HepG2 (cell line): ENCODE results near the gene HTR3B. TPM values are rescaled to one million over a fixed set of nuclear protein-coding genes. Genes with fewer than 3 reads are reported as not detected.

ENCODE experiments used
- ATAC-seq: fragments of 200-7000 bp; cut with Tn5 transposase; 3 replicates; pipeline ENCODE4 v1.9.1; 2020; ENCODE audit warnings: mild to moderate bottlenecking, moderate library complexity
- BruUV-seq: library from RNA; stranded (reverse); fragments of 400-500 nt; replicated peaks from 2 replicates; lab custom pipeline; 2021; lab: Mats Ljungman, UMichigan
- CTCF ChIA-PET: fragments of 300-600 bp; formaldehyde crosslinking; extraction: SDS; loops from one replicate; lab custom pipeline; 2021; ENCODE audit warnings: low total read pairs, inconsistent platforms, low intra/inter-chr PET ratio; lab: Yijun Ruan, JAX
- POLR2A ChIA-PET: fragments of 350-600 bp; sonication (Branson Sonifier 250); formaldehyde crosslinking; loops from one replicate; lab custom pipeline; 2020; ENCODE audit warnings: antibody characterized with exemption, inconsistent platforms; lab: Yijun Ruan, JAX
- DNase-seq: peaks from one replicate; pipeline ENCODE4 v3.0.0-alpha.2; 2015; ENCODE audit warnings: low spot score
- FAIRE-seq: peaks from 3 replicates; lab custom pipeline; 2011; peaks lifted over from hg19 to GRCh38; lab: Jason Lieb, UNC
- H2AFZ ChIP-seq: one replicate; pipeline ENCODE4 v1.6.1; 2011; ENCODE audit warnings: low read length, inconsistent platforms
- H3K27ac ChIP-seq: fragments of 300-600 bp; 3 replicates; pipeline ENCODE4 v1.8.0; 2011; ENCODE audit warnings: mixed run types, mild to moderate bottlenecking, mixed read lengths, low read length, inconsistent platforms; ENCODE audit not compliant: insufficient read depth; ENCODE audit errors: extremely low read length
- H3K27me3 ChIP-seq, 2 experiments: fragments of 200-600 bp in 1 of 2; 2 replicates in 1 of 2; 3 replicates in 1 of 2; pipeline versions ENCODE4 v1.6.0 to v1.8.0; 2011; ENCODE audit warnings: low read length in 2 of 2, mild to moderate bottlenecking in 2 of 2, moderate library complexity in 2 of 2, inconsistent platforms in 1 of 2; ENCODE audit not compliant: insufficient read depth in 2 of 2, control insufficient read depth in 1 of 2
- H3K36me3 ChIP-seq, 2 experiments: fragments of 200-600 bp in 1 of 2; replicated peaks in 1 of 2; 2 replicates in 1 of 2; 3 replicates in 1 of 2; pipeline versions ENCODE4 v1.5.1 to v1.8.0; 2011; ENCODE audit warnings: low read length in 2 of 2, inconsistent platforms in 1 of 2; ENCODE audit not compliant: insufficient read depth in 2 of 2, control insufficient read depth in 1 of 2
- H3K4me1 ChIP-seq: 2 replicates; pipeline ENCODE4 v1.5.1; 2012; ENCODE audit warnings: low read length, inconsistent platforms; ENCODE audit not compliant: insufficient read depth
- H3K4me2 ChIP-seq: 2 replicates; pipeline ENCODE4 v1.6.0; 2011; ENCODE audit warnings: low read depth, low read length, inconsistent platforms
- H3K4me3 ChIP-seq, 3 experiments: fragments of 200-600 bp in 1 of 3; sonication (generic), shearing (Covaris generic) in 1 of 3; replicated peaks in 1 of 3; 2 replicates each; pipeline ENCODE4 v1.5.1; 2011 to 2016; ENCODE audit warnings: low read length in 3 of 3, inconsistent platforms in 2 of 3, low read depth in 2 of 3, mild to moderate bottlenecking in 2 of 3, control low read depth in 1 of 3, mixed read lengths in 1 of 3; ENCODE audit not compliant: insufficient read depth in 1 of 3
- H3K79me2 ChIP-seq: one replicate; pipeline ENCODE4 v1.6.1; 2011; ENCODE audit warnings: low read length, inconsistent platforms; ENCODE audit not compliant: insufficient read depth
- H3K9ac ChIP-seq: 2 replicates; pipeline ENCODE4 v1.6.0; 2011; ENCODE audit warnings: mild to moderate bottlenecking, low read depth, low read length, inconsistent platforms; ENCODE audit not compliant: insufficient read depth
- H3K9me3 ChIP-seq: 2 replicates; pipeline ENCODE4 v1.5.1; 2012; ENCODE audit warnings: mild to moderate bottlenecking, low read length
- H4K20me1 ChIP-seq: 2 replicates; pipeline ENCODE4 v1.6.0; 2011; ENCODE audit warnings: inconsistent platforms, mild to moderate bottlenecking, low read length, moderate library complexity; ENCODE audit not compliant: insufficient read depth
- ATF1 ChIP-seq: IDR thresholded peaks from 2 replicates; pipeline ENCODE4 v1.6.1; 2016; ENCODE audit warnings: mild to moderate bottlenecking, control low read depth
- ATF7 ChIP-seq, 2 experiments: fragments of 450-650 bp in 1 of 2; sonication (generic) in 1 of 2; formaldehyde crosslinking in 1 of 2; IDR thresholded peaks; 2 replicates each; pipeline versions ENCODE4 v1.4.0 to v1.6.1; 2016 to 2020; ENCODE audit warnings: antibody characterized with exemption in 1 of 2, mild to moderate bottlenecking in 1 of 2, missing genetic modification reagents in 1 of 2
- DZIP1 ChIP-seq: sonication (generic); formaldehyde crosslinking; IDR thresholded peaks from 2 replicates; pipeline ENCODE4 v1.5.0; 2020; ENCODE audit warnings: mild to moderate bottlenecking, missing genetic modification reagents
- HNRNPL ChIP-seq: fragments of 200-400 bp; formaldehyde crosslinking; IDR thresholded peaks from 2 replicates; pipeline ENCODE4 v1.6.1; 2017; ENCODE audit warnings: mild to moderate bottlenecking, low read depth, low read length
- MYC ChIP-seq: sonication (generic); formaldehyde crosslinking; IDR thresholded peaks from 2 replicates; pipeline ENCODE4 v1.9.0; 2021; ENCODE audit warnings: missing genetic modification reagents, borderline replicate concordance
- PBX2 ChIP-seq: IDR thresholded peaks from 2 replicates; pipeline ENCODE4 v1.6.1; 2016; ENCODE audit warnings: control low read depth
- SP2 ChIP-seq: sonication (generic); formaldehyde crosslinking; IDR thresholded peaks from 2 replicates; pipeline ENCODE4 v1.5.1; 2020; ENCODE audit warnings: mild to moderate bottlenecking, missing genetic modification reagents
- SYNCRIP ChIP-seq: fragments of 200-400 bp; formaldehyde crosslinking; IDR thresholded peaks from 2 replicates; pipeline ENCODE4 v1.6.1; 2018; ENCODE audit warnings: mild to moderate bottlenecking, low read depth, low read length; ENCODE audit not compliant: insufficient read depth
- TFAP4 ChIP-seq: sonication (generic); IDR thresholded peaks from 2 replicates; pipeline ENCODE4 v1.6.1; 2016; ENCODE audit warnings: low read depth, borderline replicate concordance
- ZNF280B ChIP-seq: sonication (generic); formaldehyde crosslinking; IDR thresholded peaks from 2 replicates; pipeline ENCODE4 v1.5.0; 2020; ENCODE audit warnings: missing genetic modification reagents, mild to moderate bottlenecking, borderline replicate concordance
- ZNF549 ChIP-seq: sonication (generic); formaldehyde crosslinking; IDR thresholded peaks from 2 replicates; pipeline ENCODE4 v1.5.0; 2020; ENCODE audit warnings: missing genetic modification reagents
- ZNF674 ChIP-seq: sonication (generic); formaldehyde crosslinking; IDR thresholded peaks from 2 replicates; pipeline ENCODE4 v1.5.0; 2020; ENCODE audit warnings: low read depth, mild to moderate bottlenecking, missing genetic modification reagents
- WGBS: methylation state at CpG from one replicate; pipeline ENCODE4 v1.1.6; 2017; ENCODE audit warnings: low lambda C conversion rate; 5-methylcytosine and 5-hydroxymethylcytosine counted together
- in situ Hi-C: cut with HindIII; loops from 2 replicates; pipeline ENCODE4 v1.10.0; 2017; ENCODE audit warnings: low pct_unique_long_range_greater_than_20kb; ENCODE audit not compliant: extremely low pct_ligation_motif_present
- intact Hi-C: fragments of 100-400 bp; cut with micrococcal nuclease; formaldehyde crosslinking; loops from one replicate; pipeline ENCODE4 v1.10.0; 2022; ENCODE audit not compliant: unreplicated experiment
- polyA plus RNA-seq, 8 experiments: library from polyadenylated mRNA; depleted of rRNA in 3 of 8; stranded (reverse) in 7 of 8; unstranded in 1 of 8; fragments of >200 nt; fragmentation: Illumina TruSeq in 4 of 8; extraction: Trizol in 4 of 8; gene quantifications; 2 replicates each; pipeline versions ENCODE4 v1.2.1 to v1.2.3, GENCODE V29; 2011 to 2016; ENCODE audit warnings: low read depth in 4 of 8, missing spikeins in 1 of 8, mixed read lengths in 1 of 8; ENCODE audit not compliant: insufficient read depth in 1 of 8
- total RNA-seq, 5 experiments: library from RNA; depleted of rRNA; stranded (reverse); fragments of >200 nt; fragmentation: Illumina TruSeq; extraction: Trizol; gene quantifications; 2 replicates each; pipeline ENCODE4 v1.2.3, GENCODE V29; 2016; ENCODE audit warnings: low read depth in 1 of 5

HTR3B gene
- total and polyA plus RNA-seq, 2 of the 13 experiments (the other 11 are each of a cell fraction or from before 2014, with no cell fraction given): 0.09 to 1.7 TPM

- H3K79me2 ChIP-seq: no peaks in the 10 kb centered on the region
- POLR2A ChIA-PET: interaction anchor here (2.4 kb wide), 1 partner anchor 19 kb away, joined by 16 read pairs; the partner anchor contains the start of gene USP28
- BruUV-seq: no TSS peak
- FAIRE-seq (no peak), ATAC-seq (no peak), DNase-seq (no peak)
- no peaks in the 10 kb centered on the region for H4K20me1 ChIP-seq
- H2AFZ ChIP-seq: no peak overlapping the region
- no peak overlapping the region for H3K27ac ChIP-seq
- in situ Hi-C loops (no loop called here), intact Hi-C loops (no loop called here)
- WGBS: 30% methylated on average over 9 of the region's 9 CpGs
- no peak overlapping the region; the same call in 1 of the 2 replicates for H3K4me2 ChIP-seq
- no peak overlapping the region for H3K4me3 ChIP-seq
- no peak overlapping the region for H3K9ac ChIP-seq
- H3K27me3 ChIP-seq: no peaks in the 10 kb centered on the region; a peak in 1 of 5 replicates
- H3K36me3 ChIP-seq: no peaks in the 10 kb centered on the region
- CTCF ChIA-PET: interaction anchor here (1.0 kb wide), 1 partner anchor 367 kb away, joined by 3 read pairs; no protein-coding TSS in a partner anchor
- peaks cover 33% of the 10 kb centered on the region for H3K4me1 ChIP-seq
- TF ChIP-seq HNRNPL: no peak
- TF ChIP-seq MYC: no peak
- TF ChIP-seq ZNF549 (CRISPR knock-in tag): no peak
- no peak for TF ChIP-seq PBX2 (CRISPR knock-in tag)
- TF ChIP-seq DZIP1 (CRISPR knock-in tag): no peak
- no peak for TF ChIP-seq SYNCRIP
- TF ChIP-seq ATF7 (IDR thresholded peaks at IDR 0.05): no peak
- no peak for TF ChIP-seq ATF7 (CRISPR knock-in tag; IDR thresholded peaks at IDR 0.05)
- no peak for TF ChIP-seq ATF1 (CRISPR knock-in tag)
- TF ChIP-seq SP2 (CRISPR knock-in tag): no peak
- TF ChIP-seq TFAP4: no peak
- no peak for TF ChIP-seq ZNF674 (CRISPR knock-in tag)
- TF ChIP-seq ZNF280B (CRISPR knock-in tag): no peak
- no peaks in the 10 kb centered on the region for H3K9me3 ChIP-seq
Observed at GRCh38 chr11:113894421-113894996, 10.1 kb upstream of the HTR3B start.
